ENCODE results near the gene VEZF1.

The VEZF1 gene

DNA sequence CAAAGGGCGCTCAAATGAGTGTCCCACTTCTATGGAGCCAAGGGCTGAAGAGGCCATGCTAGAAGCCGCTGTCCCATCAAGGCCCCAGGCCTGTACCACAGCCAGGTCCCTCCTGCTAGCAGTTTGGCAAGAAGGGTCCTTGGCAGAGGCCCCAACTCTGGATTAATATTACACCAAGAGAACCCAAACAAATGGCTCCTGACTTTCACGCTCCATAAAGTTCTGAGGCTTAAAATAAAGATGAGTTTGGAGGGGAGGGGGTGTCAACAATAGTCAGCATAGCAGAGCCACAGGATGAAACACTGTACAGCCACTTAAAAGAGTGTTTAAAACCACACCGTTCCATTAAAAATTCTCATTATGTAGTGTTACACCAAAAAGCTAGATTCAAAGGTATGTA lies 63.4 kb downstream of the VEZF1 start:
- Histone ChIP-seq H3K27me3 (ENCODE audit: control insufficient read depth, insufficient read depth, low read length) (no peaks in the 10 kb centered on the region), H3K27ac (ENCODE audit: low read depth, low read length) (peak overlapping the region; percentile 96), H3K4me1 (ENCODE audit: control insufficient read depth, insufficient read depth, low read length) (peaks cover 75% of the 10 kb centered on the region), H3K4me3 (ENCODE audit: low read length) (no peak overlapping the region), H3K9ac (ENCODE audit: low read length) (no peak overlapping the region), H3K36me3 (ENCODE audit: control insufficient read depth, insufficient read depth, low read length) (no peaks in the 10 kb centered on the region)
